Body of pancreas (tissue), 4 donors: ENCODE data around the gene HUWE1. TPM values are rescaled to one million over a fixed set of nuclear protein-coding genes. Genes with fewer than 3 reads are reported as not detected.
"Not testable (repeated sequence)": the region's sequence is repeated elsewhere in the genome, so short reads cannot be mapped to it uniquely, and the experiment has no call there.

Source experiments
- ATAC-seq: fragments of 150-250 bp; one replicate; pipeline ENCODE4 v1.9.1; 2016
- DNase-seq, 4 donors: peaks; one replicate each; pipeline ENCODE4 v3.0.0-alpha.2; 2019
- H3K27ac ChIP-seq, 4 donors: fragments of 200-600 bp; sonication (generic); 1 replicate in 3 of 4; 2 replicates in 1 of 4; pipeline versions ENCODE4 v1.5.1 to v1.6.1; 2016 to 2019; ENCODE audit warnings: mild to moderate bottlenecking in 1 of 4, mixed read lengths in 1 of 4, moderate library complexity in 1 of 4
- H3K27me3 ChIP-seq, 2 donors: fragments of 200-600 bp; sonication (generic); one replicate each; pipeline ENCODE4 v1.6.0; 2016; ENCODE audit warnings: mild to moderate bottlenecking in 1 of 2
- H3K36me3 ChIP-seq, 2 donors: fragments of 200-600 bp; sonication (generic); replicated peaks in 1 of 2; 2 replicates each; pipeline ENCODE4 v1.5.1; 2016; ENCODE audit warnings: low read depth in 2 of 2; ENCODE audit not compliant: insufficient read depth in 1 of 2
- H3K4me1 ChIP-seq: fragments of 200-600 bp; sonication (generic); one replicate; pipeline ENCODE4 v1.6.0; 2016
- H3K4me3 ChIP-seq, 2 donors: fragments of 200-600 bp; sonication (generic); 1 replicate in 1 of 2; 2 replicates in 1 of 2; pipeline ENCODE4 v1.5.1; 2016 to 2019
- H3K9me3 ChIP-seq, 3 donors: fragments of 200-600 bp; sonication (generic); 1 replicate in 2 of 3; 2 replicates in 1 of 3; pipeline ENCODE4 v1.5.1; 2016
- CTCF ChIP-seq, 7 experiments: fragments of 450-650 bp in 4 of 7; fragments of 200-600 bp in 3 of 7; sonication (generic) in 3 of 7; IDR thresholded peaks; one replicate each; pipeline ENCODE4 v1.5.1; 2016 to 2019; ENCODE audit warnings: antibody characterized with exemption in 7 of 7
- POLR2A ChIP-seq, 3 donors: fragments of 450-650 bp; IDR thresholded peaks; one replicate each; pipeline ENCODE4 v1.6.1; 2016; ENCODE audit warnings: antibody characterized with exemption in 3 of 3, mild to moderate bottlenecking in 2 of 3
- WGBS, 2 donors: methylation state at CpG; one replicate each; pipeline ENCODE4 v1.1.5; 2017; 5-methylcytosine and 5-hydroxymethylcytosine counted together
- intact Hi-C: fragments of 100-400 bp; cut with DNase I; formaldehyde crosslinking; loops from one replicate; pipeline ENCODE4 v1.15.1; 2023
- total RNA-seq, 2 donors: library from RNA; depleted of rRNA; stranded (reverse); fragments of >200 nt; gene quantifications; one replicate each; pipeline ENCODE4 v1.1.0, GENCODE V29; 2016

The HUWE1 gene
- total RNA-seq, 2 donors from 2014 or later: 67.2 to 102 TPM

- no peak for DNase-seq
- ATAC-seq: no peak
- 82 to 85% methylated on average over 3 of the region's 3 CpGs for WGBS, 2 donors
- Histone ChIP-seq H3K27me3 (no peaks in the 10 kb centered on the region), H3K27ac (no peak overlapping the region), H3K4me1 (no peaks in the 10 kb centered on the region), H3K9me3 (no peaks in the 10 kb centered on the region), H3K4me3 (no peak overlapping the region), H3K36me3 (peaks cover 0 to 30% of the 10 kb centered on the region in 2 donors)
- intact Hi-C loops: no loop called here
- no peak for TF ChIP-seq CTCF (IDR thresholded peaks at IDR 0.05)
Measured at GRCh38 chrX:53556868-53557267, 129.7 kb downstream of the HUWE1 start.

- 93 to 95% methylated on average over 8 to 15 of the region's 18 CpGs for WGBS, 2 donors
- Histone ChIP-seq H3K27me3 (no peaks in the 10 kb centered on the region), H3K9me3 (no peaks in the 10 kb centered on the region), H3K27ac (no peak overlapping the region), H3K4me3 (no peak overlapping the region), H3K4me1 (no peaks in the 10 kb centered on the region), H3K36me3 (peaks cover 9 to 30% of the 10 kb centered on the region in 2 donors)
- intact Hi-C loops: no loop called here
- no peak for ATAC-seq
- TF ChIP-seq POLR2A (IDR thresholded peaks at IDR 0.05) (no peak), CTCF (IDR thresholded peaks at IDR 0.05) (no peak)
- no peak for DNase-seq
Measured at GRCh38 chrX:53550756-53551463, 135.6 kb downstream of the HUWE1 start.

GRCh38 chrX:53547668-53548067 is 138.9 kb downstream of the HUWE1 start:
- Histone ChIP-seq H3K4me3 (no peak overlapping the region), H3K4me1 (no peaks in the 10 kb centered on the region), H3K36me3 (peaks cover 9 to 32% of the 10 kb centered on the region in 2 donors), H3K27ac (no peak overlapping the region), H3K27me3 (no peaks in the 10 kb centered on the region), H3K9me3 (no peaks in the 10 kb centered on the region)
- no peak for TF ChIP-seq POLR2A (IDR thresholded peaks at IDR 0.05)
- TF ChIP-seq CTCF (IDR thresholded peaks at IDR 0.05): no peak
- DNase-seq: no peak
- intact Hi-C loops: no loop called here
- no peak for ATAC-seq
- 81 to 85% methylated on average over 4 to 5 of the region's 12 CpGs for WGBS, 2 donors

GRCh38 chrX:53544936-53545335 is 141.6 kb downstream of the HUWE1 start:
- no peak for DNase-seq
- H3K27me3 ChIP-seq: no peaks in the 10 kb centered on the region
- H3K4me1 ChIP-seq: no peaks in the 10 kb centered on the region
- 91% methylated on average over 9 of the region's 9 CpGs; no CpG with 5 or more reads in 1 of the 2 donors for WGBS, 2 donors
- ATAC-seq: no peak
- H3K36me3 ChIP-seq: peaks cover 9 to 20% of the 10 kb centered on the region in 2 donors
- intact Hi-C loops: no loop called here
- no peak for TF ChIP-seq CTCF (IDR thresholded peaks at IDR 0.05)
- no peak for TF ChIP-seq POLR2A (IDR thresholded peaks at IDR 0.05)
- H3K27ac ChIP-seq: no peak overlapping the region
- H3K9me3 ChIP-seq: no peaks in the 10 kb centered on the region
- H3K4me3 ChIP-seq: no peak overlapping the region

- Histone ChIP-seq H3K27ac (no peak overlapping the region), H3K27me3 (no peaks in the 10 kb centered on the region), H3K36me3 (peaks cover 0 to 20% of the 10 kb centered on the region in 2 donors), H3K4me3 (no peak overlapping the region), H3K4me1 (no peaks in the 10 kb centered on the region), H3K9me3 (no peaks in the 10 kb centered on the region)
- intact Hi-C loops: no loop called here
- WGBS, 2 donors: 65 to 71% methylated on average over 3 to 4 of the region's 8 CpGs
- TF ChIP-seq POLR2A (IDR thresholded peaks at IDR 0.05) (no peak), CTCF (IDR thresholded peaks at IDR 0.05) (no peak)
- DNase-seq (no peak), ATAC-seq (no peak)
Measured at GRCh38 chrX:53538781-53539180, 147.7 kb downstream of the HUWE1 start.

- intact Hi-C loops, H3K27me3 ChIP-seq, H3K4me1 ChIP-seq, DNase-seq, H3K9me3 ChIP-seq, H3K4me3 ChIP-seq, H3K27ac ChIP-seq, ATAC-seq: not testable (repeated sequence)
- WGBS, 2 donors: 73 to 86% methylated on average over 9 to 19 of the region's 21 CpGs
- H3K36me3 ChIP-seq: peaks cover 0 to 12% of the 10 kb centered on the region in 2 donors
Measured at GRCh38 chrX:53531255-53531966, 155.1 kb downstream of the HUWE1 start.
